Endothelial cell of umbilical vein (primary cell): ENCODE results near the gene ITGA5. TPM values are rescaled to one million over a fixed set of nuclear protein-coding genes. Genes with fewer than 3 reads are reported as not detected.

ENCODE experiments used
- BruUV-seq: library from RNA; stranded (reverse); fragments of 400-500 nt; replicated peaks from 2 replicates; lab custom pipeline; 2021; lab: Mats Ljungman, UMichigan
- CTCF ChIA-PET: fragments of 300-600, 350-600 bp; sonication (Branson Sonifier 250); formaldehyde crosslinking; loops from one replicate; lab custom pipeline; 2021; ENCODE audit warnings: antibody characterized with exemption, inconsistent platforms; lab: Charles Lee
- POLR2A ChIA-PET: fragments of 300-600, 350-600 bp; sonication (Branson Sonifier 250); formaldehyde crosslinking; loops from one replicate; lab custom pipeline; 2021; ENCODE audit warnings: antibody characterized with exemption, inconsistent platforms; lab: Charles Lee
- DNase-seq: peaks from one replicate; pipeline ENCODE4 v3.0.0-alpha.2; 2011; ENCODE audit warnings: low read depth, low spot score
- FAIRE-seq: peaks from 2 replicates; lab custom pipeline; 2011; peaks lifted over from hg19 to GRCh38; lab: Jason Lieb, UNC
- H2AFZ ChIP-seq: 2 replicates; pipeline ENCODE4 v1.6.0; 2012; ENCODE audit warnings: low read depth, low read length, control low read depth, inconsistent platforms
- H3K27ac ChIP-seq: 2 replicates; pipeline ENCODE4 v1.5.1; 2011; ENCODE audit warnings: low read depth, mild to moderate bottlenecking, control low read depth, low read length, moderate library complexity; ENCODE audit not compliant: insufficient read depth
- H3K27me3 ChIP-seq, 2 experiments: 2 replicates each; pipeline versions ENCODE4 v1.6.0 to v1.6.1; 2011; ENCODE audit warnings: low read length in 2 of 2, mixed read lengths in 1 of 2; ENCODE audit not compliant: control insufficient read depth in 2 of 2, insufficient read depth in 2 of 2
- H3K36me3 ChIP-seq, 2 experiments: 2 replicates in 1 of 2; 3 replicates in 1 of 2; pipeline ENCODE4 v1.5.1; 2011; ENCODE audit warnings: low read length in 2 of 2, mild to moderate bottlenecking in 1 of 2, moderate library complexity in 1 of 2; ENCODE audit not compliant: control insufficient read depth in 2 of 2, insufficient read depth in 2 of 2; ENCODE audit errors: extremely low read depth in 1 of 2
- H3K4me1 ChIP-seq: 3 replicates; pipeline ENCODE4 v1.5.1; 2011; ENCODE audit warnings: mild to moderate bottlenecking, low read length; ENCODE audit not compliant: control insufficient read depth, insufficient read depth; ENCODE audit errors: extremely low read depth
- H3K4me2 ChIP-seq: 2 replicates; pipeline ENCODE4 v1.6.1; 2011; ENCODE audit warnings: low read length, control low read depth, mixed read lengths; ENCODE audit not compliant: insufficient read depth
- H3K4me3 ChIP-seq, 3 experiments: fragments of 200-600 bp in 1 of 3; sonication (generic), shearing (Covaris generic) in 1 of 3; replicated peaks in 1 of 3; 2 replicates each; pipeline ENCODE4 v1.5.1; 2011 to 2016; ENCODE audit warnings: control low read depth in 3 of 3, low read length in 3 of 3, mild to moderate bottlenecking in 2 of 3, inconsistent platforms in 1 of 3, low read depth in 1 of 3, moderate library complexity in 1 of 3; ENCODE audit not compliant: insufficient read depth in 1 of 3
- H3K79me2 ChIP-seq: 2 replicates; pipeline ENCODE4 v1.6.0; 2012; ENCODE audit warnings: low read length, inconsistent platforms; ENCODE audit not compliant: control insufficient read depth, insufficient read depth
- H3K9ac ChIP-seq: replicated peaks from 2 replicates; pipeline ENCODE3; 2011; ENCODE audit warnings: low read length, control low read depth; ENCODE audit not compliant: insufficient read depth; ENCODE audit errors: extremely low read depth
- H3K9me1 ChIP-seq: replicated peaks from 3 replicates; pipeline ENCODE4 v1.6.0; 2011; ENCODE audit warnings: mild to moderate bottlenecking, low read length; ENCODE audit not compliant: control insufficient read depth, insufficient read depth; ENCODE audit errors: extremely low read depth
- H3K9me3 ChIP-seq: replicated peaks from 2 replicates; pipeline ENCODE4 v1.5.1; 2012; ENCODE audit warnings: low read length, inconsistent platforms; ENCODE audit not compliant: control insufficient read depth, insufficient read depth
- H4K20me1 ChIP-seq: replicated peaks from 2 replicates; pipeline ENCODE3; 2011; ENCODE audit warnings: mild to moderate bottlenecking, low read length; ENCODE audit not compliant: control insufficient read depth, insufficient read depth; ENCODE audit errors: extremely low read depth
- CTCF ChIP-seq, 2 donors: IDR thresholded peaks; 1 replicate in 1 of 2; 2 replicates in 1 of 2; pipeline ENCODE4 v1.5.1; 2011; ENCODE audit warnings: low read length in 2 of 2, mild to moderate bottlenecking in 2 of 2, moderate library complexity in 2 of 2, control low read depth in 1 of 2, inconsistent platforms in 1 of 2, low read depth in 1 of 2; ENCODE audit not compliant: insufficient read depth in 1 of 2; ENCODE audit errors: extremely low read depth in 1 of 2
- EZH2 ChIP-seq: IDR thresholded peaks from 2 replicates; pipeline ENCODE4 v1.6.1; 2012; ENCODE audit warnings: borderline replicate concordance, low read depth, mild to moderate bottlenecking, moderate library complexity, low read length, inconsistent platforms; ENCODE audit not compliant: severe bottlenecking
- MYC ChIP-seq: IDR thresholded peaks from one replicate; pipeline ENCODE4 v1.6.1; 2011; ENCODE audit warnings: mild to moderate bottlenecking, low read depth, low read length
- POLR2AphosphoS5 ChIP-seq: IDR thresholded peaks from 2 replicates; pipeline ENCODE4 v1.6.1; 2012; ENCODE audit warnings: low read depth, mild to moderate bottlenecking, control low read depth, low read length, moderate library complexity; ENCODE audit not compliant: insufficient read depth
- dilution Hi-C: fragments of 300-500 bp; cut with MboI; formaldehyde crosslinking; loops from one replicate; pipeline ENCODE4 v1.15.0; 2019; ENCODE audit warnings: low sequenced_read_pairs; ENCODE audit not compliant: extremely low pct_ligation_motif_present
- intact Hi-C: fragments of 100-400 bp; cut with micrococcal nuclease; formaldehyde crosslinking; loops from one replicate; pipeline ENCODE4 v1.10.0; 2022
- polyA plus RNA-seq, 4 experiments: library from polyadenylated mRNA; depleted of rRNA in 3 of 4; stranded (reverse) in 3 of 4; unstranded in 1 of 4; fragments of >200 nt; gene quantifications; 2 replicates each; pipeline versions ENCODE4 v1.2.1 to v1.2.3, GENCODE V29; 2011 to 2012; ENCODE audit warnings: missing spikeins in 1 of 4
- total RNA-seq: library from RNA; stranded (reverse); gene quantifications from 2 replicates; pipeline ENCODE4 v1.2.3, GENCODE V29; 2021

ITGA5 gene
- total and polyA plus RNA-seq, 2 donors (not counting 3 experiments of a cell fraction or from before 2014, with no cell fraction given): 657 to 938 TPM

DNA sequence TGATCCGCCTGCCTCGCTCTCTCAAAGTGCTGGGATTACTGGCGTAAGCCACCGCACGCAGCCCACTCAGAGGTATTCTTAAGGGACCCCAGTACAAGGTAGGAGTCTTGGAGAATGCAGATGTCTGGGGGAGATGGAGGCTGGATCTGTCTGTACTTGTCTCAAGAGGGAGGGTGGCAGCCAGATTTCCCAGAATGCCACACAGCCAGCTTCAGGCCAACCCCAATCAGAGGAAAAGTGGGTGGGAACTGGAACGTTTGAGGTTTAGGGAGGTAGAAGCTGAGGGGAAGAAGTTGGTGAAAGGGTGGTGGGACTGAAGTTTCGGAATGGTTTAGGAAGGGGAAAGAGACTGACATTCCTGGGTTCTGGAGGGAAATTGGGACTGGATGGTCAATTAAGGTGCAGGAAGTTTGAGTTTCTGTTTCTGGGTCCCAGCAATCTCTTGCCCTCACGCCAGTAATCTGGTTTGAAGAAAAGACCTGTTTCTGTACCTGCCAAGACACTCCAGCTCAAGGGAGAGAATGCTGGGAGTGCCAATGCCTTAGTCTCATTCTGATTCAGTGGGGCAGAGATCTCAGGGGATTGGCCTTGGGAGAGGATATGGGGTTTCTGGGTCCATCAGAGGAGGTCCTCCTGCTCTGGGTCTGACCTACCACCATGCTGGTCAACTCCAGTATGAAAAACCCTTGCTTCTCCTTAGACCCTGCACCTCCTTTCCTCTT, 26.4 kb downstream of the ITGA5 start:
- TF ChIP-seq EZH2 (no peak), CTCF (IDR thresholded peaks at IDR 0.05; ENCODE audit: extremely low read depth in 1 of 2, insufficient read depth in 1 of 2, low read depth in 1 of 2, low read length in 2 of 2) (no peak), POLR2AphosphoS5 (peak; percentile 72), MYC (no peak)
- Histone ChIP-seq H3K9ac (no peak overlapping the region), H3K4me1 (no peaks in the 10 kb centered on the region), H3K9me1 (no peaks in the 10 kb centered on the region), H2AFZ (no peak overlapping the region), H3K27ac (no peak overlapping the region), H3K36me3 (peaks cover 34 to 38% of the 10 kb centered on the region in 2 experiments), H3K4me3 (no peak overlapping the region), H3K4me2 (no peak overlapping the region), H3K9me3 (no peaks in the 10 kb centered on the region), H3K79me2 (peaks cover 9% of the 10 kb centered on the region), H3K27me3 (no peaks in the 10 kb centered on the region), H4K20me1 (no peaks in the 10 kb centered on the region)
- no peak for DNase-seq
- CTCF ChIA-PET: interaction anchor here (0.7 to 2.8 kb wide), 9 partner anchors 8 to 52 kb away, joined by 3 to 17 read pairs (median 4); partner anchors contain the start of gene ZNF385A
- dilution Hi-C loops (no loop called here), intact Hi-C loops (no loop called here)
- POLR2A ChIA-PET: no interaction called here
- peak; percentile 67 for FAIRE-seq
- BruUV-seq: no TSS peak
